HepG2 (cell line): ENCODE results near the gene BRPF1. TPM values are rescaled to one million over a fixed set of nuclear protein-coding genes. Genes with fewer than 3 reads are reported as not detected.

Source experiments
- ATAC-seq: fragments of 200-7000 bp; cut with Tn5 transposase; 3 replicates; pipeline ENCODE4 v1.9.1; 2020; ENCODE audit warnings: mild to moderate bottlenecking, moderate library complexity
- BruUV-seq: library from RNA; stranded (reverse); fragments of 400-500 nt; replicated peaks from 2 replicates; lab custom pipeline; 2021; lab: Mats Ljungman, UMichigan
- CTCF ChIA-PET: fragments of 300-600 bp; formaldehyde crosslinking; extraction: SDS; loops from one replicate; lab custom pipeline; 2021; ENCODE audit warnings: low total read pairs, inconsistent platforms, low intra/inter-chr PET ratio; lab: Yijun Ruan, JAX
- POLR2A ChIA-PET: fragments of 350-600 bp; sonication (Branson Sonifier 250); formaldehyde crosslinking; loops from one replicate; lab custom pipeline; 2020; ENCODE audit warnings: antibody characterized with exemption, inconsistent platforms; lab: Yijun Ruan, JAX
- DNase-seq: peaks from one replicate; pipeline ENCODE4 v3.0.0-alpha.2; 2015; ENCODE audit warnings: low spot score
- FAIRE-seq: peaks from 3 replicates; lab custom pipeline; 2011; peaks lifted over from hg19 to GRCh38; lab: Jason Lieb, UNC
- H2AFZ ChIP-seq: one replicate; pipeline ENCODE4 v1.6.1; 2011; ENCODE audit warnings: low read length, inconsistent platforms
- H3K27ac ChIP-seq: fragments of 300-600 bp; 3 replicates; pipeline ENCODE4 v1.8.0; 2011; ENCODE audit warnings: mixed run types, mild to moderate bottlenecking, mixed read lengths, low read length, inconsistent platforms; ENCODE audit not compliant: insufficient read depth; ENCODE audit errors: extremely low read length
- H3K27me3 ChIP-seq, 2 experiments: fragments of 200-600 bp in 1 of 2; 2 replicates in 1 of 2; 3 replicates in 1 of 2; pipeline versions ENCODE4 v1.6.0 to v1.8.0; 2011; ENCODE audit warnings: low read length in 2 of 2, mild to moderate bottlenecking in 2 of 2, moderate library complexity in 2 of 2, inconsistent platforms in 1 of 2; ENCODE audit not compliant: insufficient read depth in 2 of 2, control insufficient read depth in 1 of 2
- H3K36me3 ChIP-seq, 2 experiments: fragments of 200-600 bp in 1 of 2; replicated peaks in 1 of 2; 2 replicates in 1 of 2; 3 replicates in 1 of 2; pipeline versions ENCODE4 v1.5.1 to v1.8.0; 2011; ENCODE audit warnings: low read length in 2 of 2, inconsistent platforms in 1 of 2; ENCODE audit not compliant: insufficient read depth in 2 of 2, control insufficient read depth in 1 of 2
- H3K4me1 ChIP-seq: 2 replicates; pipeline ENCODE4 v1.5.1; 2012; ENCODE audit warnings: low read length, inconsistent platforms; ENCODE audit not compliant: insufficient read depth
- H3K4me2 ChIP-seq: 2 replicates; pipeline ENCODE4 v1.6.0; 2011; ENCODE audit warnings: low read depth, low read length, inconsistent platforms
- H3K4me3 ChIP-seq, 3 experiments: fragments of 200-600 bp in 1 of 3; sonication (generic), shearing (Covaris generic) in 1 of 3; replicated peaks in 1 of 3; 2 replicates each; pipeline ENCODE4 v1.5.1; 2011 to 2016; ENCODE audit warnings: low read length in 3 of 3, inconsistent platforms in 2 of 3, low read depth in 2 of 3, mild to moderate bottlenecking in 2 of 3, control low read depth in 1 of 3, mixed read lengths in 1 of 3; ENCODE audit not compliant: insufficient read depth in 1 of 3
- H3K79me2 ChIP-seq: one replicate; pipeline ENCODE4 v1.6.1; 2011; ENCODE audit warnings: low read length, inconsistent platforms; ENCODE audit not compliant: insufficient read depth
- H3K9ac ChIP-seq: 2 replicates; pipeline ENCODE4 v1.6.0; 2011; ENCODE audit warnings: mild to moderate bottlenecking, low read depth, low read length, inconsistent platforms; ENCODE audit not compliant: insufficient read depth
- H3K9me3 ChIP-seq: 2 replicates; pipeline ENCODE4 v1.5.1; 2012; ENCODE audit warnings: mild to moderate bottlenecking, low read length
- H4K20me1 ChIP-seq: 2 replicates; pipeline ENCODE4 v1.6.0; 2011; ENCODE audit warnings: inconsistent platforms, mild to moderate bottlenecking, low read length, moderate library complexity; ENCODE audit not compliant: insufficient read depth
- AFF4 ChIP-seq: sonication (generic); formaldehyde crosslinking; IDR thresholded peaks from 2 replicates; pipeline ENCODE4 v1.4.0; 2020; ENCODE audit warnings: missing genetic modification reagents
- BRCA1 ChIP-seq: sonication (generic); formaldehyde crosslinking; IDR thresholded peaks from 2 replicates; pipeline ENCODE4 v1.4.0; 2020; ENCODE audit warnings: missing genetic modification reagents
- DNMT3B ChIP-seq: conservative IDR thresholded peaks from 2 replicates; pipeline ENCODE4 v1.6.1; 2016; ENCODE audit warnings: missing biosample characterization, control low read depth
- FOXK1 ChIP-seq: sonication (generic); formaldehyde crosslinking; IDR thresholded peaks from 2 replicates; pipeline ENCODE4 v1.4.0; 2020; ENCODE audit warnings: low read depth, missing genetic modification reagents, borderline replicate concordance
- JDP2 ChIP-seq: sonication (generic); formaldehyde crosslinking; IDR thresholded peaks from 2 replicates; pipeline ENCODE4 v1.8.1; 2022; ENCODE audit warnings: missing genetic modification reagents, borderline replicate concordance
- KDM3A ChIP-seq: IDR thresholded peaks from 2 replicates; pipeline ENCODE4 v1.6.1; 2018; ENCODE audit warnings: low read depth, missing compliant biosample characterization
- MAZ ChIP-seq, 2 experiments: sonication (generic) in 1 of 2; formaldehyde crosslinking in 1 of 2; IDR thresholded peaks; 2 replicates each; pipeline versions ENCODE4 v1.5.0 to v1.6.1; 2012 to 2020; ENCODE audit warnings: low read depth in 2 of 2, mild to moderate bottlenecking in 2 of 2, borderline replicate concordance in 1 of 2, improper control_type of control experiment in 1 of 2, low read length in 1 of 2, missing genetic modification reagents in 1 of 2, moderate library complexity in 1 of 2
- SAP130 ChIP-seq: IDR thresholded peaks from 2 replicates; pipeline ENCODE4 v1.6.1; 2016; ENCODE audit warnings: low read depth
- STAG1 ChIP-seq: sonication (generic); formaldehyde crosslinking; IDR thresholded peaks from 2 replicates; pipeline ENCODE4 v1.4.0; 2020; ENCODE audit warnings: missing genetic modification reagents
- TBX3 ChIP-seq: fragments of 450-650 bp; IDR thresholded peaks from 2 replicates; pipeline ENCODE4 v1.6.1; 2017; ENCODE audit warnings: antibody characterized with exemption, mild to moderate bottlenecking, inconsistent platforms, borderline replicate concordance
- TCF7L2 ChIP-seq: IDR thresholded peaks from 2 replicates; pipeline ENCODE4 v1.6.1; 2011; ENCODE audit warnings: mild to moderate bottlenecking, low read depth, low read length, moderate library complexity
- TEAD2 ChIP-seq: sonication (generic); formaldehyde crosslinking; IDR thresholded peaks from 2 replicates; pipeline ENCODE4 v1.9.0; 2021; ENCODE audit warnings: missing genetic modification reagents
- ZNF644 ChIP-seq: IDR thresholded peaks from 2 replicates; pipeline ENCODE4 v1.6.1; 2016; ENCODE audit warnings: low read depth
- WGBS: methylation state at CpG from one replicate; pipeline ENCODE4 v1.1.6; 2017; ENCODE audit warnings: low lambda C conversion rate; 5-methylcytosine and 5-hydroxymethylcytosine counted together
- in situ Hi-C: cut with HindIII; loops from 2 replicates; pipeline ENCODE4 v1.10.0; 2017; ENCODE audit warnings: low pct_unique_long_range_greater_than_20kb; ENCODE audit not compliant: extremely low pct_ligation_motif_present
- intact Hi-C: fragments of 100-400 bp; cut with micrococcal nuclease; formaldehyde crosslinking; loops from one replicate; pipeline ENCODE4 v1.10.0; 2022; ENCODE audit not compliant: unreplicated experiment
- polyA plus RNA-seq, 8 experiments: library from polyadenylated mRNA; depleted of rRNA in 3 of 8; stranded (reverse) in 7 of 8; unstranded in 1 of 8; fragments of >200 nt; fragmentation: Illumina TruSeq in 4 of 8; extraction: Trizol in 4 of 8; gene quantifications; 2 replicates each; pipeline versions ENCODE4 v1.2.1 to v1.2.3, GENCODE V29; 2011 to 2016; ENCODE audit warnings: low read depth in 4 of 8, missing spikeins in 1 of 8, mixed read lengths in 1 of 8; ENCODE audit not compliant: insufficient read depth in 1 of 8
- total RNA-seq, 5 experiments: library from RNA; depleted of rRNA; stranded (reverse); fragments of >200 nt; fragmentation: Illumina TruSeq; extraction: Trizol; gene quantifications; 2 replicates each; pipeline ENCODE4 v1.2.3, GENCODE V29; 2016; ENCODE audit warnings: low read depth in 1 of 5
- TF ChIP-seq, protein P1 (sequence below): sonication (generic); formaldehyde crosslinking; IDR thresholded peaks from 2 replicates; pipeline ENCODE4 v1.8.1; 2023; ENCODE audit warnings: mild to moderate bottlenecking, missing genetic modification reagents
- TF ChIP-seq, protein P2 (sequence below): sonication (generic); formaldehyde crosslinking; conservative IDR thresholded peaks from 2 replicates; pipeline ENCODE4 v1.8.0; 2022; ENCODE audit warnings: mild to moderate bottlenecking, moderate library complexity, missing genetic modification reagents

The BRPF1 gene
- total and polyA plus RNA-seq, 2 of the 13 experiments (the other 11 are each of a cell fraction or from before 2014, with no cell fraction given), result 7.3 to 10.0 TPM

- TF ChIP-seq, protein P1, sequence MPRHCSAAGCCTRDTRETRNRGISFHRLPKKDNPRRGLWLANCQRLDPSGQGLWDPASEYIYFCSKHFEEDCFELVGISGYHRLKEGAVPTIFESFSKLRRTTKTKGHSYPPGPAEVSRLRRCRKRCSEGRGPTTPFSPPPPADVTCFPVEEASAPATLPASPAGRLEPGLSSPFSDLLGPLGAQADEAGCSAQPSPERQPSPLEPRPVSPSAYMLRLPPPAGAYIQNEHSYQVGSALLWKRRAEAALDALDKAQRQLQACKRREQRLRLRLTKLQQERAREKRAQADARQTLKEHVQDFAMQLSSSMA (CRISPR knock-in tag), result no peak
- TF ChIP-seq JDP2 (no peak), TBX3 (no peak), DNMT3B (CRISPR knock-in tag) (no peak), FOXK1 (CRISPR knock-in tag) (no peak), ZNF644 (CRISPR knock-in tag) (no peak), KDM3A (CRISPR knock-in tag) (no peak), BRCA1 (CRISPR knock-in tag) (no peak)
These were observed 5.6 kb upstream of the BRPF1 start (continued) for GRCh38 chr3:9725775-9726515.

DNA sequence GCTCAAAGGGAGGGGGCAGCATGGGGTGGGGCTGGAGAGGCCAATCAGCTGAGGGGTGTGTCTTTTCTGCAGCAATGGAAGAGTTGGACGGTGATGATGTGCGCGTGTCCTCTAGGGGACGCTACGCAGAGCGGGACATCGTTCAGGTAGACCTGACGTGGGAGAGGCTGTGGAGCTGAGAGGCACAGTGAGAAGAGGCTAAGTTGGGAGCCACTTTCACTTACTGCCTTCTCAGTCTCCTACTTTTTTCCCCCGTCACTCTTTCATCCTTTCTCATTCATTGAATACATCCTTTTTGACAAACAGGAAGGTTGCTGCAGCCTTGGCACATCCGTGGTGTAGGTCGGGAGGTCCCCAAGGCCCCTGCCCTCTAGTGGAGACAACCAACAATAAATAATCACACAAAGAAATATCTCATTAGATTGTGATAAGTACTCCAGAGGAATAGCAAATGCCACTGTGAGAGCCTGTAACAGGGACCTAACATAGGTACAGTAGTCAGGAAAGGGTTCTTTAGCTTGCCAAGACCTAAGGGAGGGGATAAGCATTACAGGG is 4.4 kb upstream of the BRPF1 start:
- intact Hi-C loops, result loop anchor here (2.0 kb wide), 1 partner anchor 224 kb away; no protein-coding TSS in a partner anchor
- 20% methylated on average over 11 of the region's 11 CpGs for WGBS
- ChIA-PET POLR2A (interaction anchor here (1.2 kb wide), 1 partner anchor 22 kb away, joined by 3 read pairs; the partner anchor contains the start of gene OGG1), CTCF (interaction anchor here (1.2 to 1.9 kb wide), 2 partner anchors 11 to 224 kb away, joined by 5 to 8 read pairs; no protein-coding TSS in a partner anchor)
- in situ Hi-C loops, result loop anchor here (5.0 kb wide), 1 partner anchor 225 kb away; no protein-coding TSS in a partner anchor
- DNase-seq (peak; percentile 42), ATAC-seq (peak; percentile 8; the same call in 2 of the 3 replicates), FAIRE-seq (no peak)
- no peak overlapping the region for H3K4me2 ChIP-seq
- BruUV-seq, result no TSS peak
- peaks cover 2% of the 10 kb centered on the region for H3K79me2 ChIP-seq
- H3K27me3 ChIP-seq, result peaks cover 0 to 3% of the 10 kb centered on the region in 2 experiments; a peak in 2 of 5 replicates
- no peaks in the 10 kb centered on the region for H3K9me3 ChIP-seq
- H2AFZ ChIP-seq, result no peak overlapping the region
- H3K4me3 ChIP-seq, result 0 out of 6 replicates have a peak overlapping the region, but pooled peaks of 1 of the 3 experiments have one; percentile 8
- H3K27ac ChIP-seq, result no peak overlapping the region
- H3K4me1 ChIP-seq, result peaks cover 15% of the 10 kb centered on the region
- no peaks in the 10 kb centered on the region for H3K36me3 ChIP-seq
- H3K9ac ChIP-seq, result no peak overlapping the region
- H4K20me1 ChIP-seq, result no peaks in the 10 kb centered on the region
- TF ChIP-seq, protein P2, sequence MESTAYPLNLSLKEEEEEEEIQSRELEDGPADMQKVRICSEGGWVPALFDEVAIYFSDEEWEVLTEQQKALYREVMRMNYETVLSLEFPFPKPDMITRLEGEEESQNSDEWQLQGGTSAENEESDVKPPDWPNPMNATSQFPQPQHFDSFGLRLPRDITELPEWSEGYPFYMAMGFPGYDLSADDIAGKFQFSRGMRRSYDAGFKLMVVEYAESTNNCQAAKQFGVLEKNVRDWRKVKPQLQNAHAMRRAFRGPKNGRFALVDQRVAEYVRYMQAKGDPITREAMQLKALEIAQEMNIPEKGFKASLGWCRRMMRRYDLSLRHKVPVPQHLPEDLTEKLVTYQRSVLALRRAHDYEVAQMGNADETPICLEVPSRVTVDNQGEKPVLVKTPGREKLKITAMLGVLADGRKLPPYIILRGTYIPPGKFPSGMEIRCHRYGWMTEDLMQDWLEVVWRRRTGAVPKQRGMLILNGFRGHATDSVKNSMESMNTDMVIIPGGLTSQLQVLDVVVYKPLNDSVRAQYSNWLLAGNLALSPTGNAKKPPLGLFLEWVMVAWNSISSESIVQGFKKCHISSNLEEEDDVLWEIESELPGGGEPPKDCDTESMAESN (CRISPR knock-in tag), result 0 out of 2 replicates have a peak, but pooled peaks have one; percentile 21
- 0 out of 2 replicates have a peak, but pooled peaks have one; percentile 14 for TF ChIP-seq SAP130 (CRISPR knock-in tag)
- 0 out of 2 replicates have a peak, but pooled peaks have one; percentile 34 for TF ChIP-seq MAZ (IDR thresholded peaks at IDR 0.05; ENCODE audit: borderline replicate concordance, low read depth, low read length)
- no peak for TF ChIP-seq MAZ (CRISPR knock-in tag; IDR thresholded peaks at IDR 0.05; ENCODE audit: low read depth)
- TF ChIP-seq TCF7L2, result no peak
- no peak for TF ChIP-seq TEAD2 (CRISPR knock-in tag)
- TF ChIP-seq AFF4 (CRISPR knock-in tag), result no peak
- peak; percentile 41 for TF ChIP-seq STAG1
